Ectodermal cell (in vitro differentiated cells): ENCODE results near the gene MRPL12. TPM values are rescaled to one million over a fixed set of nuclear protein-coding genes. Genes with fewer than 3 reads are reported as not detected.

Source experiments
- H3K27ac ChIP-seq: 2 replicates; pipeline ENCODE4 v1.7.0; 2013; ENCODE audit warnings: mild to moderate bottlenecking, low read depth, low read length; ENCODE audit not compliant: insufficient read depth, poor library complexity, severe bottlenecking
- H3K27me3 ChIP-seq: 2 replicates; pipeline ENCODE4 v1.7.0; 2013; ENCODE audit warnings: mild to moderate bottlenecking, low read length; ENCODE audit not compliant: insufficient read depth, control insufficient read depth, poor library complexity, severe bottlenecking
- H3K36me3 ChIP-seq: one replicate; pipeline ENCODE4 v1.7.0; 2013; ENCODE audit warnings: low read length; ENCODE audit not compliant: control insufficient read depth, insufficient read depth
- H3K4me1 ChIP-seq: one replicate; pipeline ENCODE4 v1.7.0; 2013; ENCODE audit warnings: low read length; ENCODE audit not compliant: control insufficient read depth, insufficient read depth
- H3K4me3 ChIP-seq: 2 replicates; pipeline ENCODE4 v1.7.0; 2013; ENCODE audit warnings: low read depth, low read length, control low read depth; ENCODE audit not compliant: insufficient read depth
- H3K9me3 ChIP-seq: 2 replicates; pipeline ENCODE4 v1.7.0; 2013; ENCODE audit warnings: mild to moderate bottlenecking, low read length, moderate library complexity; ENCODE audit not compliant: control insufficient read depth
- WGBS, 2 experiments: methylation state at CpG; one replicate each; pipeline ENCODE4 v1.1.7; 2013; ENCODE audit warnings: missing lambda C conversion rate in 2 of 2; 5-methylcytosine and 5-hydroxymethylcytosine counted together
- polyA plus RNA-seq, 4 experiments: library from polyadenylated mRNA; stranded (reverse); fragments of 50-300 nt; gene quantifications; one replicate each; pipeline ENCODE4 v1.2.3, GENCODE V29; 2013

MRPL12 gene
- polyA plus RNA-seq (2013, experiment 1 of 4), result 83.2 TPM
- polyA plus RNA-seq (2013, experiment 2 of 4), result 84.6 TPM
- 63.0 TPM for polyA plus RNA-seq (2013, experiment 3 of 4)
- 71.5 TPM for polyA plus RNA-seq (2013, experiment 4 of 4)

DNA sequence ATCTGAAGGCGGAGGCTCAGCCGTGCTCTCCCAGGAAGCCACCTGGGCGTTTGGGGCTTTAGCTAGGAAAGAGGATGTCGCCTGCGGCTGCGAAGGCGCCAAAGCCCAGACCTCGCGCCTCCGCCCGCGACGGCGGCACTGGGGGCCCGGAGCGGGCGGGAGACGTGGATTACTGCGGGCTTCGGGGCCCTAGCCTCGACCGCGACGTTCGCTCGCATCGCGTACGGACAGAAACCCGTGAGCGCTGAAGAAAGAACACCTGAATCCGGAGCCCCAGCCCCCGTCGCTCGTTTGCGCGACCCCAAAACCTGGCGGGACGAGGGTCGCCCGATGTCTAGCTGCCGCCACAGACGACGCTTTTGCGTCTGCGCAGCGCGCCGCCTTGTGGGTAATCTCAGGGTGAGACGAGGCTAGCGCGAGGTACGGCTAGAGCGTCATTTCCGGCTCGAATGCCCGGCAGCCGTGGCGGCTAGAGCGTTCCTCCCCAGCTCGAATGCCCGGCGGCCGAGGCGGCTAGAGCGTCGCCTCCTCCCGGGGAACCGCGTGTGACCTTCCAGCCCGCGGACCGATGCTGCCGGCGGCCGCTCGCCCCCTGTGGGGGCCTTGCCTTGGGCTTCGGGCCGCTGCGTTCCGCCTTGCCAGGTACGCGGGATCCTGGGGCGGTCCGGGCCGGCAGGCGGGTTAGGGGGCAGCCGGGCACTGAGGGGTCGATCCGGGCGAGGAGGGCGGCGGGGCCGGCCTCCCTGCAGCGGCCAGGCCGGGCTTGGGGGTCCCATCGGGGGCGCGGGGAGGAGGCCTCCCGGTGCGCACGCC, at the start of gene MRPL12:
MRPL12 (plus strand) TSS at position 434 of the 813 bp plus-strand sequence; CDS start at position 569, 135 bp downstream.
- Histone ChIP-seq H3K4me3 (peak within 1 kb of the TSS; percentile 99), H3K9me3 (no peaks in the 10 kb centered on the region), H3K27me3 (no peaks in the 10 kb centered on the region), H3K4me1 (peaks cover 15% of the 10 kb centered on the region), H3K36me3 (peaks cover 42% of the 10 kb centered on the region), H3K27ac (peak within 1 kb of the TSS; percentile 6)
- 0% methylated on average over 102 of the region's 102 CpGs for WGBS, 2 experiments

DNA sequence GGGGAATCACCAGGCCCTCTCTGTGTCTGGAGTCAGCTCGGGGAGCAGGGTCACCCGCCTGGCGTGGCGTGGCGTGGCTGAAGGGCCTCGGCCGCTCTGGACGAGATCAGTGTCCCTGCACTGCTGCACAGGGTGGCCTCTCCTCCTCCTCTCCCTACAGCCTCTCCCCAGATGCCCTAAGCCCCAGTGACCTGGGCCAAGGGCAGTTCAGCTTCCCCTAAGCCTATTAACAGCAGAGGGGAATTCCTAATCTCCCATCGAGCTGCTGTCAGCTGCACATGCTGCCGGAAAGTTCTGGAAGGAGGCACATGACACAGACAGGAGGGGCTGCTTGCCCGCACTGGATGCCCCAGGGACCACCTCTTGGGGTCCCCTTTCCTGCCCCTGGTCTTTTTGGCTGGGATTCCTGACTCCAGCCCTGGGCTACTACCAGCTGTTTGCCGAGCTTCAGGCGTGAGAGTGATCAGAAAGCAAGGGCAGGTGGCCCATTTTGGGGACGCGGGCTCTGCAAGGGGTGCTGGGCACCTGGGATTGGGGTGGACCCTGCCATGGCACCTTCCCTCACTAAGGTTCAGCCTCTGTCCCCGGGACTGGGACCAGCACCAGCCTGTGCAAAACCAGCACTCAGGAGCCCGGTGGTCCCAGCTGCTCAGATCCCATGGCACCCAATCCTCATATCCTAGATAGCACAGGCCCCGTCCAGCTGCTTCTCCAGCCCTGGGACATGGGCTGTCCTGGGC, 47.6 kb upstream of the MRPL12 start:
- no peaks in the 10 kb centered on the region for H3K36me3 ChIP-seq
- H3K4me3 ChIP-seq, result no peak overlapping the region
- H3K4me1 ChIP-seq, result no peaks in the 10 kb centered on the region
- no peaks in the 10 kb centered on the region for H3K9me3 ChIP-seq
- H3K27me3 ChIP-seq, result no peaks in the 10 kb centered on the region
- no peak overlapping the region for H3K27ac ChIP-seq
- WGBS, 2 experiments, result 91% methylated on average over 18 of the region's 18 CpGs

DNA sequence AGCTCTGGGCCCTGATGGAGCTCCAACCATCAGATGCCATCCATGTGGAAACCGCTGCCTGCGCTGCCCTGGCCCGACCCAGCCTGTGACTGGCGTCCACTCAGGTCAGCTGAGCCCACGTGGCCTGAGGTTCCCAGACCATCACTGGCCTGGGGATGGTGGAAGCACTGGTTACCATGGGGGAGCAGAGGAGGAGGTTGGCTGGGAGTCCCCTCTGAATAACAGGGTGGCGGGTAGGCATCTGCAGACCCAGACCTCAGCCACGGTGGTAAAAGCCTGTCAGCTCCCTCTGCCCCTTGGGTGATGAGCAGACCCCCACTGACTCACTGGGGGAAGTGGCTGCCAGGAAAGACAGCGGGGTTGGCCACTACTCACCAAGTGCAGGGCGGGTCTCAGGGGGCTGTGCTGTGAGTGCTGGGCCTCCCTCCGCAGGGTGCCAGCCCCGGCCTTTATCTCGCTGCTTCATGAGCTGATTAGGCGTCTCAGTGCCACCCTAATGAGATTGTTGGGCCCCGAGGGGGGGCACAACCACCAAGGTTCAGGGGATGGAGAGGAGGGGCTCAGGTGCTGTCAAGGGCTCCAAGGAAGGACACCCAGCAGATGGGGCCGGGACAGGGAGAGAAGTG, 46.9 kb upstream of the MRPL12 start, which contains the start of gene PDE6G:
PDE6G (minus strand) TSS at position 425 of the 626 bp plus-strand sequence. CDS start 3,237 bp downstream, outside the sequence.
- Histone ChIP-seq H3K27me3 (no peaks in the 10 kb centered on the region), H3K36me3 (no peaks in the 10 kb centered on the region), H3K27ac (no peak within 1 kb of the TSS), H3K4me3 (no peak within 1 kb of the TSS), H3K9me3 (no peaks in the 10 kb centered on the region), H3K4me1 (no peaks in the 10 kb centered on the region)
- 88 to 89% methylated on average over 15 of the region's 15 CpGs for WGBS, 2 experiments

DNA sequence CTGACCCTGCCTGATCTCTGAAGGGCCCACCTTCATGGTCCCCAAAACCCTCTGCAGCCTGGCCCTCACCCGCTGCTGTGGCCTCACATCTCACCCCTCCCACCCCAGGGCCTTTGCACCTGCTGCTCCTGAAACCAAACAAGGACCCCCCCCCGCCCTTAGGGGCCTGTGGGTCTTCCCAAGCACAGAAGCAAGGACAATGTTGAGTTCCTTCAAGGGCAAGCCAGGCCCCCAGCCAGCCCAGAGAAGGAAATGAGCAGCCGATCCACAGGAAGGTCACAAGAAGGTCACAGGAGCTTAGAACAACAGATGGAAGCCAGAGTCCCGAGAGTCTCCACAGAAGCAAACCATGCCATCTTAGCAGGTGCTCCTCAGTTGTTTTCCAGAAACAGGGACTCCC, 46.3 kb upstream of the MRPL12 start:
- 86 to 89% methylated on average over 4 of the region's 4 CpGs for WGBS, 2 experiments
- no peaks in the 10 kb centered on the region for H3K4me1 ChIP-seq
- H3K9me3 ChIP-seq, result no peaks in the 10 kb centered on the region
- H3K36me3 ChIP-seq, result no peaks in the 10 kb centered on the region
- no peak overlapping the region for H3K27ac ChIP-seq
- no peak overlapping the region for H3K4me3 ChIP-seq
- no peaks in the 10 kb centered on the region for H3K27me3 ChIP-seq

DNA sequence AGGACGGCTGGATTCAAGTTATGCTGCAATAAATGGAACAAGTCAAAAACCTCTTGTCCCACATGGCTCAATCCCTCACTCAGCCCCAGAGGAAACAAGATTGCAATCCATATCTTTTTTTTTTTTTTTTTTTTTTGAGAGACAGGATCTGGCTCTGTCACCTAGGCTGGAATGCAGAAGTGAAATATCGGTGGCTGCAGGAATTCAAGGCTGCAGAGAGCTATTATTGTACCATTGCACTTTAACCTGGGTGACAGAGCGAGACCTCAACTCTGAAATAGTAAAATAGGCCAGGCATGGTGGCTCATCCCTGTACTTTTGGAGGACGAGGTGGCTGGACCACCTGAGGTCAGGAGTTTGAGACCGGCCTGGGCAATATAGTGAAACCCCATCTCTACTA, 44.1 kb upstream of the MRPL12 start:
- H3K4me1 ChIP-seq, result no peaks in the 10 kb centered on the region
- 91 to 93% methylated on average over 5 of the region's 5 CpGs for WGBS, 2 experiments
- no peaks in the 10 kb centered on the region for H3K9me3 ChIP-seq
- no peak overlapping the region for H3K27ac ChIP-seq
- H3K4me3 ChIP-seq, result no peak overlapping the region
- no peaks in the 10 kb centered on the region for H3K27me3 ChIP-seq
- H3K36me3 ChIP-seq, result no peaks in the 10 kb centered on the region

DNA sequence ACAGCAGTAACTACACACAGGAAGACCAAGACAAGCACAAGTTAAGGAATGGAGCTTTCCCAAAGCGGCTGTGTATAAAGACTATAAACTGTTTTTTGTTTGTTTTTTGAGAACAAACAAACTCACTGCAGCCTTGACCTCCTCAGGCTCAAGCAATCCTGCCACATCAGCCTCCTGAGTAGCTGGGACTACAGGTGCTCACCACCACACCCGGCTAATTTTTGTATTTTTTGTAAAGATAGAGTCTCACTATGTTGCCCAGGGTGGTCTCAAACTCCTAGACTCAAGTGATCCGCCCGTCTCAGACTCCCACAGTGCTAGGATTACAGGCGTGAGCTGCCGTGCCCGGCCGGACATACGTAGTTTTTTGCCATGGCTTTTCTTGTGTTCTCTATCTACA, 42.7 kb upstream of the MRPL12 start:
- Histone ChIP-seq H3K9me3 (no peaks in the 10 kb centered on the region), H3K27ac (no peak overlapping the region), H3K4me3 (no peak overlapping the region), H3K36me3 (no peaks in the 10 kb centered on the region), H3K4me1 (no peaks in the 10 kb centered on the region), H3K27me3 (no peaks in the 10 kb centered on the region)
- 94% methylated on average over 9 of the region's 9 CpGs for WGBS, 2 experiments

DNA sequence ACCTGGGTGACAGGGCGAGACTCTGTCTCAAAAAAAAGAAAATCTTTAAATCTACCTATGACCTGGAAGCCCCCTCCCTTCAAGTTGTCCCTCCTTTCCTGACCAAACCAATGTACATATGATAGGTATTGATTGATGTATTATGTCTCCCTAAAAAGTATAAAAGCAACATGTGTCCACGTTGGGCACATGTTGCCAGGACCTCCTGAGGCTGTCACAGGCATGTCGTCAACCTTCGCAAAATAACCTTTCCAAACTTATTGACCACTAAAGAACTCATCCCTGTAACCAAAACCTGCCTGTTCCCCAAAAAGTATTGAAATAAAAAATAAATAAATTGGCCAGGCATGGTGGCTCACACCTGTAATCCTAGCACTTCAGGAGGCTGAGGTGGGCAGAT, 41.2 kb upstream of the MRPL12 start:
- no peaks in the 10 kb centered on the region for H3K4me1 ChIP-seq
- no peak overlapping the region for H3K4me3 ChIP-seq
- no peaks in the 10 kb centered on the region for H3K36me3 ChIP-seq
- H3K9me3 ChIP-seq, result no peaks in the 10 kb centered on the region
- H3K27ac ChIP-seq, result no peak overlapping the region
- H3K27me3 ChIP-seq, result no peaks in the 10 kb centered on the region
- WGBS, 2 experiments, result 95% methylated on average over 4 of the region's 4 CpGs

DNA sequence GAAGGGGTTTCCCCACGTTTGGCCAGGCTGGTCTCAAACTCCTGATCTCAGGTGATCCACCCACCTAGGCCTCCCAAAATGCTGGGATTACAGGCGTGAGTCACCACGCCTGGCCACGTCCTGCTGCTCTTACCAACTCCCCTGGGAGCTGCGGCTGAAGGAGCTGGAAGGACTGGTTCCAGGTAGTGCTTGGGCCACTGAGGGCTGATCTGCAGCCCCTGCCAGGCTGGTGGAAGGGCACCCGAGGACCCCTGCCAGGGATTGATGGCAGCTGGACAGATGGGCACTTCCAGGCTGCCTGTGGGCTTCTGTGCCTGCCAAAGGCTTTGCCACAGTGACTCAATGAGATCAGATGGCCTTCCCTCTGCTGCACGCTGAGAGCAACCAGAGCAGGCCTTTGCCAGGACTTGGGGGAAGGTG, 39.1 kb upstream of the MRPL12 start:
- no peak overlapping the region for H3K27ac ChIP-seq
- WGBS, 2 experiments, result 92 to 96% methylated on average over 7 of the region's 7 CpGs
- H3K27me3 ChIP-seq, result no peaks in the 10 kb centered on the region
- H3K4me1 ChIP-seq, result peaks cover 5% of the 10 kb centered on the region
- H3K4me3 ChIP-seq, result no peak overlapping the region
- peaks cover 3% of the 10 kb centered on the region for H3K36me3 ChIP-seq
- no peaks in the 10 kb centered on the region for H3K9me3 ChIP-seq

DNA sequence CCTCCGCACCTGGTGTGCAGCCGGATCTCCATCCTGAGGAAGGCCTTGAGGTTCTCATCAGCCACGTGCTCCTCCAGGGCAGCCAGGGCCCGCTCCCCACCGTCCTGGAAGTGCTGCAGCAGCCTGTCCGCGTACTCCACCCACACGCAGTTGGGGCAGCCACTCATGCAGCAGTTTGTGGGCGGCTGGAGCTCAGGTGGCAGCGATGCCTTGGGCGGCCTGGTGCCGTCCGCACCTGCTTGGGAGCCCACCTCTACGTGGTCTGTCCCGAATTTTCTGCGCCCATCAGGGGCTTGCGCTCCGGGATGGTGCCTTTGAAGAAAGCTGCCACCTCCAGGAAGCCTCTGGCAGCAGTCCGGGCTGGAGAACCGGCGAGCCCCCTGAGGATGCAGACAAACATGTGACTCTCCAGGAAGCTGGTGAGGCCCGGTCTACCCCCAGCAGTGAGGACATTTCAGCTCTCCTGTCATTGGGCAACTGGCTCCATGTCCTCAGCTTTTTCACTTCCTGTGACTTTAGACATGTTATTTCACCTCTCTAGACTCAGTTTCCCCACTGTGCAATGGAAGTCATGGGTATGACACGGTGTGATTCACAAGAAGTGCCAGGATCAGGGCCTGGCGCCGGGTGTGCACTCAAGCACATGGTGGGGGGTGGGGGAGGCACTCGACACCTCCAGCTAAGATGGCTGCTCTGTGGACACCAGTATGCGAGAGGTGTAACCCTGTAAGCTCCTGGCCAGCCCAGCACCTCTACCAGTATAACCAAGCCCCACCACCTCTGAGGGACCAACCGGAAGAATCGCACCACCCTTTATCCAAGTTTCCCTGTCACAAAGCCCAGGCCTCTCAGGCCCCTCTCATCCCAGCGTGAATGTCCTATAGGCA, 37.7 kb upstream of the MRPL12 start:
- Histone ChIP-seq H3K4me1 (peaks cover 5% of the 10 kb centered on the region), H3K4me3 (peak overlapping the region; percentile 97), H3K27me3 (no peaks in the 10 kb centered on the region), H3K9me3 (no peaks in the 10 kb centered on the region), H3K36me3 (peaks cover 14% of the 10 kb centered on the region), H3K27ac (no peak overlapping the region)
- WGBS, 2 experiments, result 76 to 78% methylated on average over 30 of the region's 30 CpGs
